DMS153 (cell line): ENCODE results near the gene COL6A1.
"Not testable (repeated sequence)": the region's sequence is repeated elsewhere in the genome, so short reads cannot be mapped to it uniquely, and the experiment has no call there.

Experiments used
- DNase-seq: peaks from one replicate; lab custom pipeline; 2025; lab: John Stamatoyannopoulos, UW

Gene COL6A1

GRCh38 chr21:46005894-46006546 lies 24.4 kb downstream of the COL6A1 start:
- not testable (repeated sequence) for DNase-seq

- no peak for DNase-seq
Measured at GRCh38 chr21:46006547-46007491, 25.2 kb downstream of the COL6A1 start.

GRCh38 chr21:46007492-46007868 lies 25.9 kb downstream of the COL6A1 start:
- DNase-seq: no peak

GRCh38 chr21:46008893-46009621 lies 27.5 kb downstream of the COL6A1 start:
- DNase-seq: no peak

GRCh38 chr21:46009951-46010705 lies 28.6 kb downstream of the COL6A1 start:
- DNase-seq: no peak

GRCh38 chr21:46011267-46011967 lies 29.8 kb downstream of the COL6A1 start:
- no peak for DNase-seq

- DNase-seq: no peak
Measured at GRCh38 chr21:46012154-46012553, 30.6 kb downstream of the COL6A1 start.

- no peak for DNase-seq
Measured at GRCh38 chr21:46014828-46015227, 33.3 kb downstream of the COL6A1 start.

GRCh38 chr21:46017148-46017547 lies 35.6 kb downstream of the COL6A1 start:
- DNase-seq: no peak

GRCh38 chr21:46017695-46018094 lies 36.1 kb downstream of the COL6A1 start:
- no peak for DNase-seq

- DNase-seq: no peak
Measured at GRCh38 chr21:46018615-46019014, 37.0 kb downstream of the COL6A1 start.

GRCh38 chr21:46020581-46020980 lies 39.0 kb downstream of the COL6A1 start:
- no peak for DNase-seq

- DNase-seq: no peak
Measured at GRCh38 chr21:46021398-46021797, 39.8 kb downstream of the COL6A1 start.

GRCh38 chr21:46021978-46022544 lies 40.5 kb downstream of the COL6A1 start:
- DNase-seq: no peak

- peak; percentile 74 for DNase-seq
Measured at GRCh38 chr21:46022551-46023525, 41.3 kb downstream of the COL6A1 start.

GRCh38 chr21:46023555-46023954 lies 42.0 kb downstream of the COL6A1 start:
- DNase-seq: no peak

GRCh38 chr21:46024141-46024540 lies 42.6 kb downstream of the COL6A1 start:
- DNase-seq: no peak

GRCh38 chr21:46025113-46025770 lies 43.7 kb downstream of the COL6A1 start:
- DNase-seq: no peak

- no peak for DNase-seq
Measured at GRCh38 chr21:46027851-46028493, 46.4 kb downstream of the COL6A1 start.
